ENCODE measurements around the gene CD38.

- TF ChIP-seq, protein P1, sequence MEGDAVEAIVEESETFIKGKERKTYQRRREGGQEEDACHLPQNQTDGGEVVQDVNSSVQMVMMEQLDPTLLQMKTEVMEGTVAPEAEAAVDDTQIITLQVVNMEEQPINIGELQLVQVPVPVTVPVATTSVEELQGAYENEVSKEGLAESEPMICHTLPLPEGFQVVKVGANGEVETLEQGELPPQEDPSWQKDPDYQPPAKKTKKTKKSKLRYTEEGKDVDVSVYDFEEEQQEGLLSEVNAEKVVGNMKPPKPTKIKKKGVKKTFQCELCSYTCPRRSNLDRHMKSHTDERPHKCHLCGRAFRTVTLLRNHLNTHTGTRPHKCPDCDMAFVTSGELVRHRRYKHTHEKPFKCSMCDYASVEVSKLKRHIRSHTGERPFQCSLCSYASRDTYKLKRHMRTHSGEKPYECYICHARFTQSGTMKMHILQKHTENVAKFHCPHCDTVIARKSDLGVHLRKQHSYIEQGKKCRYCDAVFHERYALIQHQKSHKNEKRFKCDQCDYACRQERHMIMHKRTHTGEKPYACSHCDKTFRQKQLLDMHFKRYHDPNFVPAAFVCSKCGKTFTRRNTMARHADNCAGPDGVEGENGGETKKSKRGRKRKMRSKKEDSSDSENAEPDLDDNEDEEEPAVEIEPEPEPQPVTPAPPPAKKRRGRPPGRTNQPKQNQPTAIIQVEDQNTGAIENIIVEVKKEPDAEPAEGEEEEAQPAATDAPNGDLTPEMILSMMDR (IDR thresholded peaks at IDR 0.05): no peak
- TF ChIP-seq POLR2A (IDR thresholded peaks at IDR 0.05) (no peak), EP300 (IDR thresholded peaks at IDR 0.05) (no peak)
These were observed 69.6 kb downstream of the CD38 start for GRCh38 chr4:15847746-15848145.
